Neuronal stem cell (in vitro differentiated cells): ENCODE data around the gene TNS1.

Source experiments
- DNase-seq: peaks from one replicate; pipeline ENCODE4 v3.0.0-alpha.2; 2013; ENCODE audit warnings: low spot score
- H2AFZ ChIP-seq: one replicate; pipeline ENCODE4 v1.6.1; 2013; ENCODE audit warnings: mild to moderate bottlenecking, low read length, inconsistent platforms
- H2AK5ac ChIP-seq: 2 replicates; pipeline ENCODE4 v1.6.1; 2013; ENCODE audit warnings: low read depth, mild to moderate bottlenecking, inconsistent platforms, low read length, moderate library complexity, mixed read lengths
- H2BK120ac ChIP-seq: 2 replicates; pipeline ENCODE4 v1.6.1; 2013; ENCODE audit warnings: low read depth, mild to moderate bottlenecking, inconsistent platforms, low read length, moderate library complexity, mixed read lengths
- H2BK12ac ChIP-seq: one replicate; pipeline ENCODE4 v1.6.1; 2013; ENCODE audit warnings: low read length, inconsistent platforms
- H2BK15ac ChIP-seq: 2 replicates; pipeline ENCODE4 v1.6.1; 2013; ENCODE audit warnings: mild to moderate bottlenecking, low read length, inconsistent platforms, mixed read lengths
- H2BK5ac ChIP-seq: one replicate; pipeline ENCODE4 v1.6.1; 2013; ENCODE audit warnings: inconsistent platforms, mild to moderate bottlenecking, low read length, moderate library complexity
- H3K14ac ChIP-seq: one replicate; pipeline ENCODE4 v1.6.1; 2013; ENCODE audit warnings: low read length, inconsistent platforms
- H3K18ac ChIP-seq: 2 replicates; pipeline ENCODE4 v1.6.1; 2013; ENCODE audit warnings: low read length, inconsistent platforms
- H3K23ac ChIP-seq: 2 replicates; pipeline ENCODE4 v1.6.1; 2013; ENCODE audit warnings: low read depth, mild to moderate bottlenecking, mixed read lengths, low read length, inconsistent platforms; ENCODE audit not compliant: poor library complexity
- H3K27ac ChIP-seq: replicated peaks from 3 replicates; pipeline ENCODE4 v1.5.1; 2013; ENCODE audit warnings: low read length, inconsistent platforms
- H3K27me3 ChIP-seq, 3 experiments: 2 replicates each; pipeline ENCODE4 v1.6.1; 2013; ENCODE audit warnings: low read length in 3 of 3, mild to moderate bottlenecking in 2 of 3, inconsistent platforms in 1 of 3, low read depth in 1 of 3, mixed read lengths in 1 of 3, moderate library complexity in 1 of 3; ENCODE audit not compliant: control insufficient read depth in 3 of 3, insufficient read depth in 3 of 3
- H3K36me3 ChIP-seq, 2 donors: replicated peaks in 1 of 2; 2 replicates each; pipeline ENCODE4 v1.6.1; 2013; ENCODE audit warnings: low read length in 2 of 2; ENCODE audit not compliant: control insufficient read depth in 2 of 2, insufficient read depth in 2 of 2
- H3K4ac ChIP-seq: 2 replicates; pipeline ENCODE4 v1.6.1; 2013; ENCODE audit warnings: inconsistent platforms, mild to moderate bottlenecking, low read length, moderate library complexity
- H3K4me1 ChIP-seq, 2 donors: 1 replicate in 1 of 2; 2 replicates in 1 of 2; pipeline ENCODE4 v1.6.1; 2013; ENCODE audit warnings: low read length in 2 of 2, low read depth in 1 of 2; ENCODE audit not compliant: control insufficient read depth in 2 of 2, insufficient read depth in 1 of 2
- H3K4me2 ChIP-seq: one replicate; pipeline ENCODE4 v1.6.1; 2013; ENCODE audit warnings: mild to moderate bottlenecking, low read length, inconsistent platforms; ENCODE audit not compliant: insufficient read depth, poor library complexity, severe bottlenecking
- H3K4me3 ChIP-seq, 2 donors: 2 replicates each; pipeline ENCODE4 v1.5.1; 2013; ENCODE audit warnings: low read length in 2 of 2, mild to moderate bottlenecking in 2 of 2, inconsistent platforms in 1 of 2, moderate library complexity in 1 of 2
- H3K79me1 ChIP-seq: one replicate; pipeline ENCODE4 v1.6.1; 2013; ENCODE audit warnings: low read depth, mild to moderate bottlenecking, inconsistent platforms, low read length, moderate library complexity
- H3K9ac ChIP-seq: one replicate; pipeline ENCODE4 v1.6.1; 2013; ENCODE audit warnings: mild to moderate bottlenecking, low read depth, low read length, inconsistent platforms; ENCODE audit not compliant: poor library complexity
- H3K9me3 ChIP-seq, 2 donors: replicated peaks in 1 of 2; 2 replicates each; pipeline versions ENCODE3 to v1.6.1; 2013; ENCODE audit warnings: low read length in 2 of 2, mild to moderate bottlenecking in 2 of 2, inconsistent platforms in 1 of 2, low read depth in 1 of 2, mixed read lengths in 1 of 2, moderate library complexity in 1 of 2; ENCODE audit not compliant: control insufficient read depth in 2 of 2, insufficient read depth in 1 of 2
- H4K8ac ChIP-seq: one replicate; pipeline ENCODE4 v1.6.1; 2013; ENCODE audit warnings: low read depth, mild to moderate bottlenecking, inconsistent platforms, low read length, moderate library complexity
- H4K91ac ChIP-seq: one replicate; pipeline ENCODE4 v1.6.1; 2013; ENCODE audit warnings: low read length, low read depth, mild to moderate bottlenecking, inconsistent platforms; ENCODE audit not compliant: poor library complexity
- WGBS, 2 donors: extraction: QIAGEN DNeasy Blood & Tissue Kit; methylation state at CpG; one replicate each; pipeline ENCODE4 v1.1.7; 2013; ENCODE audit warnings: missing lambda C conversion rate in 2 of 2, mixed read lengths in 1 of 2; ENCODE audit not compliant: insufficient read length in 2 of 2, insufficient replicate concordance in 1 of 2; ENCODE audit errors: extremely low coverage in 2 of 2; 5-methylcytosine and 5-hydroxymethylcytosine counted together

The TNS1 gene

DNA sequence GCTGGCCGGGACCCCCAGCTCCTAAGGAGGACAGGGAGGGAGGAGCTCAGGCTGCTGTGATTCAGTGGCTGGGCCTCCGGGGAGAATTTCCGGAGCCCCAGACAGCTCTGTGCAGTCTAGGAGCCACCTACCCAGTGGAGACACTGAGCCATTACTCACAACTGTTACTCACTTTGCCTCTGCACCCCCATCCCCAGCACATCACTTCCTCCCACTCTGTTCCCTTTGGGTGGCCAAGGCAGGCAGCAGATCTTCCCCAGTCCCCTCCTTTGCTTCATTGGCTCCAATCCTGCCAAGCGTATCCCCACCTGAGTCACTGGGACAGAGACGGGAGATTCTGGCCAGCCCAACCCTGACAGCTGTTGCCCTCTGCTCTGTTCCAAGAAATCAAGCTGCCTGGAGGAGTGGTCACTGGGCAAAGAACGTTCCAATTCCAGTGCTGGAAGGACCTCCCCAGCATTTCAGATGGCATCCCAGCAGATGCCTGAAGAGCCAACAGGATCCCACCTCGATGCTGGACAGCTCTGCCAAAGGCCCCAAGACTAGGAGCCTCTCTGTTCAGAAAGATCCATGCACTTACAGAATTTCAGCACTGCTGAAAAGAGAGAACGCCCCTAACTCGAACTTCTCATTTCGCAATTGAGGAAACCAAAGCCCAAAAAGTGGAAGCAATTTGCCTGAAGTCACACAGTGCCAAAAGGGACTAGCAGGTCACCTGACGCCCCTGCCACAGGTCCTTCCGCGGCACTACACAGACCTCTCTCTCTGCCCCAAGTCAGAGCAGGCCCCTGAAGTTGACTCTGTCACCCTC is 68.3 kb downstream of the TNS1 start:
- Histone ChIP-seq H3K18ac (no peak overlapping the region), H2BK15ac (no peak overlapping the region), H3K9ac (no peak overlapping the region), H4K8ac (no peak overlapping the region), H2AK5ac (no peak overlapping the region), H3K4ac (no peak overlapping the region), H3K9me3 (no peaks in the 10 kb centered on the region), H3K27me3 (no peaks in the 10 kb centered on the region), H2BK120ac (no peak overlapping the region), H3K79me1 (no peaks in the 10 kb centered on the region), H2AFZ (no peak overlapping the region), H3K27ac (no peak overlapping the region), H3K14ac (no peak overlapping the region), H3K4me1 (peaks cover 0 to 10% of the 10 kb centered on the region in 2 donors), H3K36me3 (no peaks in the 10 kb centered on the region), H4K91ac (no peak overlapping the region), H3K4me2 (no peak overlapping the region), H2BK5ac (no peak overlapping the region), H3K4me3 (no peak overlapping the region), H2BK12ac (peak overlapping the region; percentile 12), H3K23ac (no peak overlapping the region)
- WGBS, 2 donors: no CpG with 5 or more reads among the region's 13 CpGs
- DNase-seq: no peak

DNA sequence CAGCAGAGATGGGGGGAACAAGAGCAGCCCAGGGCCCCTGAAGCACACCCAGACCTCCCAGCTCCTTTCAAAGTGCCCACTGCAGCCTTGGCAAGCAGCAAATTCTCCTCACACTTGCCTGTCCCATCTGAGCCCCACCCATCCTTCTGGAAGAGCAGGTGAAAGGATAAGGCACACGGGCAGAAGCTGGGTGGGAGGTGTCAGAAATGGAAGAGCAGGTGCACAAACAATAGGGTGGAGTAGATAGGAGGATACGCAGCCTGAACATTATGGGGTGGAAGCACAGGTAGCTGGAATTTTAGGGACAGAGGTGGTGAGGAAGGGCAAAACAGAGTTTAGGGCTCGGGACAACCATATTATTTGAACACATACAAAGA is 69.2 kb downstream of the TNS1 start:
- H3K4ac ChIP-seq: no peak overlapping the region
- no peak overlapping the region for H2AK5ac ChIP-seq
- no peak overlapping the region for H3K4me2 ChIP-seq
- no peak overlapping the region for H3K9ac ChIP-seq
- H2AFZ ChIP-seq: no peak overlapping the region
- peaks cover 0 to 12% of the 10 kb centered on the region in 2 donors for H3K4me1 ChIP-seq
- no peaks in the 10 kb centered on the region for H3K36me3 ChIP-seq
- no peak overlapping the region for H3K14ac ChIP-seq
- DNase-seq: no peak
- H3K79me1 ChIP-seq: no peaks in the 10 kb centered on the region
- H2BK5ac ChIP-seq: no peak overlapping the region
- H3K27ac ChIP-seq: no peak overlapping the region
- H3K23ac ChIP-seq: no peak overlapping the region
- H3K9me3 ChIP-seq: no peaks in the 10 kb centered on the region
- H3K4me3 ChIP-seq: no peak overlapping the region
- no peak overlapping the region for H4K91ac ChIP-seq
- H2BK12ac ChIP-seq: no peak overlapping the region
- H4K8ac ChIP-seq: no peak overlapping the region
- no CpG with 5 or more reads among the region's 3 CpGs for WGBS, 2 donors
- H2BK15ac ChIP-seq: peak overlapping the region; percentile 81
- no peak overlapping the region for H2BK120ac ChIP-seq
- H3K18ac ChIP-seq: peak overlapping the region; percentile 38
- H3K27me3 ChIP-seq: no peaks in the 10 kb centered on the region

DNA sequence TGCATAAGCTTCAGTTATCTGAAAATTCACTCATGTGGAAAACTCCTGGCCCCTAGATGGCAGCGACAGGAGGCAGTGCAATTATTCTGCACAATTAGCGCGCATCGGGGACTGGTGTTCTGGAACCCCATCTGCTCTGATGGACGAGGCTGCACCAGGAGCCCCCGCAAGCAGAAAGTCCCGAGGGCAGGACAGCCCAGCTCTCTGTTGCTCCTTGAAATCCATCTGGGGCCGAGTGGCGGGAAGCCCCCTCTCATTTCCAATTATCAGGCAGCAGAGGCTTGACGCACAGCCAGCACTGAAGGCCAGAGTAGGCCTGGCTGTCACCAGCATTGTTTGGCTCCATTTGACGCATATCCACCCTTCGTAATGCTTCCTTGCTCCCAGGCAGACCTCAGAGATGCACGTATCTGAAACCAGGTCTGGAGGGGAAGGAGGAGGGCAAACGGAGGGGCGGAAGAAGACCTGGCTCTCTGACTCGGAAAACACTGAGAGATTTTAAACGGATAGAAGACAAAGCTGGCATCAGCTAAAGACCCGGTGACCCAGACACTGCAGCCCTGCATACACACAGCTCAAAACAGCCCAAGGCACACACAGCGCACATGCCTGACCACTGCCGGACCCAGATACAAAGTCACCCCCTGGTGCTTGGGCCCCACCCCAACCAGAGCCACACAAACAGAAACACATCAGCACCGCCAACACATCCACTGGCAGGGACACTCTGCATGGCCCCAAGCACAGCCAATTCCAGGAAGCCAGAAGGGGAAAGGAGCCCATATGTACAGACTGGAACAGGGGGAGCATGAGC is 69.8 kb downstream of the TNS1 start:
- H3K27me3 ChIP-seq: no peaks in the 10 kb centered on the region
- no peak overlapping the region for H4K91ac ChIP-seq
- peak overlapping the region; percentile 54 for H2AFZ ChIP-seq
- no peak overlapping the region for H2BK12ac ChIP-seq
- WGBS, 2 donors: no CpG with 5 or more reads among the region's 21 CpGs
- no peak overlapping the region for H3K4me3 ChIP-seq
- no peak overlapping the region for H3K23ac ChIP-seq
- no peaks in the 10 kb centered on the region for H3K36me3 ChIP-seq
- no peak overlapping the region for H3K27ac ChIP-seq
- H2BK120ac ChIP-seq: no peak overlapping the region
- H2BK5ac ChIP-seq: no peak overlapping the region
- no peak overlapping the region for H3K4ac ChIP-seq
- H4K8ac ChIP-seq: no peak overlapping the region
- H3K9me3 ChIP-seq: no peaks in the 10 kb centered on the region
- H2AK5ac ChIP-seq: no peak overlapping the region
- H3K14ac ChIP-seq: peak overlapping the region; percentile 91
- no peak overlapping the region for H3K4me2 ChIP-seq
- peak overlapping the region; percentile 81 for H2BK15ac ChIP-seq
- H3K4me1 ChIP-seq: peaks cover 0 to 12% of the 10 kb centered on the region in 2 donors
- DNase-seq: no peak
- peak overlapping the region; percentile 72 for H3K18ac ChIP-seq
- H3K79me1 ChIP-seq: no peaks in the 10 kb centered on the region
- H3K9ac ChIP-seq: no peak overlapping the region
